ENCODE measurements around the gene CCDC183. TPM values are rescaled to one million over a fixed set of nuclear protein-coding genes. Genes with fewer than 3 reads are reported as not detected.
"Not testable (repeated sequence)": the region's sequence is repeated elsewhere in the genome, so short reads cannot be mapped to it uniquely, and the experiment has no call there.

CCDC183 gene
- total RNA-seq, 1 experiment from 2014 or later, result not detected

- DNase-seq (ENCODE audit: low read depth), result no peak
Observed at GRCh38 chr9:136837146-136837855, 41.2 kb downstream of the CCDC183 start.

DNA sequence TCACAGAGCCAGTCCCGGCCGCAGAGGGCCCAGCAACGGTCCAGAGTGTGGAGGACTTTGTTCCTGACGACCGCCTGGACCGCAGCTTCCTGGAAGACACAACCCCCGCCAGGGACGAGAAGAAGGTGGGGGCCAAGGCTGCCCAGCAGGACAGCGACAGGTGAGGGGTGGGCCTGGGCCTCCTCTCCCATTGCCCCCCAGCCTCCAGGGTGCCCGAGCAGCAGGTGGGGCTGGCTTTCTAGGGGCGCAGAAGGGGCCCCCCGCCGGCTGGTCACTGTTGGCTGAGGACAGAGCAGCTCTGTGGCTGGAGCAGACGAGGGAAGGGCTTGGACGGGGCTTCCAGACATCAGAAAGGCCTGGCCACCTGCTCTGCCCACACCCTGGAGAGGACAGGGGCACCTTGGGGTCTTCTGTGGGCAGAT is 41.7 kb downstream of the CCDC183 start:
- not testable (repeated sequence) for DNase-seq (ENCODE audit: low read depth)

DNA sequence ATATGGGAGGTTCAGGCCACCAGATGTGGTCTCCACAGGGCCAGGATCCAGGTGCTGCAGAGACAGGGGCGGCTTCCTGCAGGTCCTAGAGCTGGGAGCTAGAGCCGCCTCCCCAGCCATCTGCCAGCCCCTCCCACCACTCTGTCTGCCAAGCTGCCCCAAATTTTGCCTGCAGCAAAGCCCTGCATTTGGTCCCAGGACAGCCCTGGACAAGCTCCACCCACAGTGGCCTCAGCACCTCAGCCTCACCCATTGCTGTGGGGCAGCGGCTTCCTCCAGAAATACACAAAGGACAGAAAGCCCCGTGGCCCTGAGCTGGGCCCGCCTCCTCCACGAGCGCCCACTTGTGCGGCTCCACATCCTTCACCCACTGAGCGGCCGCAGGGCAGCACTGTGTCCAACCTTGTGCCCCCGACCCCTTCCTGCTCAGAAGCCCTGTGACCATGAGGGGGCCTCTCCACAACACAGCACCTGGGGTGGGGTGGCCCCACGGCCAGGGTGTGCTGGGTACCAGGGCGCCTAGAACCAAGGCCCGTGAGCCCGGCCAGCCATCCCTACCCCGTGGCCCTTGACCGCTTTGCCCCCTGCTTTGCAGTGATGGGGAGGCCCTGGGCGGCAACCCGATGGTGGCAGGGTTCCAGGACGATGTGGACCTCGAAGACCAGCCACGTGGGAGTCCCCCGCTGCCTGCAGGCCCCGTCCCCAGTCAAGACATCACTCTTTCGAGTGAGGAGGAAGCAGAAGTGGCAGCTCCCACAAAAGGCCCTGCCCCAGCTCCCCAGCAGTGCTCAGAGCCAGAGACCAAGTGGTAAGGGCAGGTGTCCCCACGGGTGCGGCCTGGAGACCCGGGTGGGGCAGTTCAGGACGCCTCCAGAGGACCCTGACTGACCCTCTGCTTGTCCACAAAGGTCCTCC is 42.4 kb downstream of the CCDC183 start:
- DNase-seq (ENCODE audit: low read depth), result no peak

DNA sequence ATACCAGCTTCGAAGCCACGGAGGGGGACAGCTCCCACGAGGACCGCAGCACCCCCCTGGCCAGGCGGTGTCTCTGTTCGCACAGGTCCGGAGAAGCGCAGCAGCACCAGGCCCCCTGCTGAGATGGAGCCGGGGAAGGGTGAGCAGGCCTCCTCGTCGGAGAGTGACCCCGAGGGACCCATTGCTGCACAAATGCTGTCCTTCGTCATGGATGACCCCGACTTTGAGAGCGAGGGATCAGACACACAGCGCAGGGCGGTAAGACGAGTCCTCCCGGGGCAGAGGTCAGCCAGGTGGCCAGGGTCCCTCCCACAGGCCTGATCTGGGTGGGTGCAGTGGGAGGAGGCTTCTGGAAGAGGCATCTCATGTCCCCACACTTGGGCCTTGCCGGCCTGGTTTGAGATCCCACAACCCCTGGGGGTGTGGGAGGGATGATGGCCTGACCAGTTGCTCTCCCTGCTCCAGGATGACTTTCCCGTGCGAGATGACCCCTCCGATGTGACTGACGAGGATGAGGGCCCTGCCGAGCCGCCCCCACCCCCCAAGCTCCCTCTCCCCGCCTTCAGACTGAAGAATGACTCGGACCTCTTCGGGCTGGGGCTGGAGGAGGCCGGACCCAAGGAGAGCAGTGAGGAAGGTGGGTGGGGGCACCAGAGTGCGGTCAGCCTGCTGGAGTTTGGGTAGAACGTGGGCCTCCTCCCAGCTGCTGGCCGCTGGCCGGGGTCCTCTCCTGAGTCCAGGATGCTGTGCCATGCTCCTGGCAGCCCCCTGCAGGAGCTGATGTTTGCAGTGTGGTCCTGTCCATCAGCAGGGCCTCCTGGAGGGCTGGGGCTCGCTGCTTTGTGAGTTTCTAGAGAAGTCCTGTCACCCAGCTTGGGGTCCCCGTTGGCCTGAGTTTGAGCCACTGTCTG is 43.3 kb downstream of the CCDC183 start:
- DNase-seq (ENCODE audit: low read depth), result no peak

DNA sequence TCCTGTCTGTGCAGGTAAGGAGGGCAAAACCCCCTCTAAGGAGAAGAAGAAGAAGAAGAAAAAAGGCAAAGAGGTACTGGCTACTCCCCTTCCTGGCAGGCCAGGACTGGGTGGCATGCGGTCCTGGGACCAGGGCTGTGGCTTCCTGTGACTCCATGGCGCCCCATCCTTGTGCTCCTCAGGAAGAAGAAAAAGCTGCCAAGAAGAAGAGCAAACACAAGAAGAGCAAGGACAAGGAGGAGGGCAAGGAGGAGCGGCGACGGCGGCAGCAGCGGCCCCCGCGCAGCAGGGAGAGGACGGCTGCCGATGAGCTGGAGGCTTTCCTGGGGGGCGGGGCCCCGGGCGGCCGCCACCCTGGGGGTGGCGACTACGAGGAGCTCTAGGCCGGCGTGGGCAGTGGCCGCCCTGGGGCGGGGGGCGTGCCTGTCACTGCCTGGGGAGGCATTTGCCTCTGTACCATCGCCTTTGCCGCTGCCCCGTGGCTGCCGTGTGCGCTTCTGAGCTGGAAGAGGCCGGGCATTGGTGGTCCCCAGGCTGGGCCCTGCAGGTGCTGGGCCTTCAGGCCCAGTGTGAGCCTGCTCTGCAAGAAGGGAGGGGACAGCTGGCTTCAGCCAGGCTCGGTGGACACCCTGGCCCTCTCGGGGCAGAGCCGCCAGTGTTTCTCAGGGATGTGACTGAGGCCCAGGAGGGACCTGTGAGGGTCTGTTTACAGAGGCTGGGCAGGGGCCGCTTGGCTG is 44.2 kb downstream of the CCDC183 start:
- DNase-seq (ENCODE audit: low read depth), result no peak

GRCh38 chr9:136840877-136841645 is 44.9 kb downstream of the CCDC183 start:
- DNase-seq (ENCODE audit: low read depth), result peak; percentile 60

DNA sequence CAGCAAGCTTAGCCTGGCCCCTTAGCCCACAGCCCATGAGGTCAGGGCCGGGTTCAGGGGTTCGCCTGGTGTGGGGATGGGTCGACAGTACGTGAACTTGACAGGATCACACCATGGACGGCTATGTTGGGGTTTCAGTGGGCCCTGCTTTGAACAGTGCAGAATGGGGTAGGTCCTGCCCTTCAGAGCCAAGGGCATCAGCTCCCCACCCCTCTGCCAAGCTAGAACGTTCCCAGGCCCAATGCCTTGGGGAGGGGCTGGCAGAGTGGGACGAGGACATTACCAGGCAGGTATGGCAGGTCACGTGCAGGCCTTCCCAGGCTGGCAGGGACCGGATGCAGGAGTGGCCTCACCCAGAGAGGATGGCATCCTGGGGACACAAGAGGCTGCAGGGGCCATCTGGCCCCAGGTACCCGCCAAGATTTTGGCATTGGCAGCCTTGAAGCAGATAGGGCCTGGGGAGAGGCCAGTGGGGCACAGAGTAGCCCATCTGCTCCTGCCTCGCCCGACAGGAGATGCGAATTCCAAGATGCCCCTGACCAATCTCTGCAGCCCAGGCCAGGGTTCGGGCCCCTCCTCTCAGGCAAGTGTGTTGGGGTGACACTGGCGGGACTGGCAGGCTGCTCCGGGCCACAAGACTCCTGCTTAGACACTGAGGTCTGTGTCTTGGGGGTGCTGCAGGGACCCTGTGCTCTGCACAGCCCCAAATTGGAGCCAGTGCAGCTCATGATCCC is 45.7 kb downstream of the CCDC183 start:
- DNase-seq (ENCODE audit: low read depth), result not testable (repeated sequence)

GRCh38 chr9:136842380-136842948 is 46.3 kb downstream of the CCDC183 start, which contains the start of gene AJM1:
Gene AJM1, plus strand, starts transcription at chr9:136842478. Its CDS starts 1,937 bp downstream, at chr9:136844415.
- DNase-seq (ENCODE audit: low read depth), result peak; percentile 71

DNA sequence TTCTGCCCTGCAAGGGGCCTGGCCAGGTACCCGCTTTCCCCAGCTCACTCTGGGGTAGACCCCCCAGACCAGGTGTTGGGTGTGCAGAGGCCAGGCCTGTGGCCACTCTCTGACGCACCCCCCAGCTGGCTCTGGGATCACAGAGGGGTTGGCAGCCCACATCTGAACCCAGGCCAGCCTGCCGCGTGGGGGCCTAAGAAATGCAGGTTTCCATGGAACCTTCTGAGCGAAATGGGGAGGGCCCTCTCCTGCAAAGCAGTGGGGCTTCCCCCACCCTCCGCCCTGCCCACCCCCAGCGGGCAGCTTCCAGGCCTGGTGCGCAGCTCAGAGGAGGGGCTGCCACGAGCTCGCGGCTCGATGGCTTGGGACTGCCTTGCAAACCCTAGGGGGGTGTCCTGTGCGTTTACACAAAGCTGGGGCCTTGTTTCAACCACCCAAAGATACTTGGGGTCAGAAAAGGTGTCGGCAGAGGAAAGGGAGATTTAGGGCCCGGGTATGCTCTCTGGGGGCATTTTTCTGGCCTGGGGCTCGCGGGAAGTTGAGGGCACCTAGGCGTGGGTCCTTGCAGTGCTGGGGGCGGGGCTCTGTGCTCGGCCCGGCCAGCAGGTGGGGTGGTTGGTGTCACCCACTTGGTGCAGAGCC is 47.1 kb downstream of the CCDC183 start:
- not testable (repeated sequence) for DNase-seq (ENCODE audit: low read depth)

GRCh38 chr9:136843801-136844740 is 47.9 kb downstream of the CCDC183 start:
- DNase-seq (ENCODE audit: low read depth), result not testable (repeated sequence)

- no peak for DNase-seq (ENCODE audit: low read depth)
Observed at GRCh38 chr9:136844761-136845464, 48.8 kb downstream of the CCDC183 start.

GRCh38 chr9:136845465-136846260 is 49.5 kb downstream of the CCDC183 start:
- no peak for DNase-seq (ENCODE audit: low read depth)

GRCh38 chr9:136846376-136847087 is 50.4 kb downstream of the CCDC183 start:
- DNase-seq (ENCODE audit: low read depth), result no peak

DNA sequence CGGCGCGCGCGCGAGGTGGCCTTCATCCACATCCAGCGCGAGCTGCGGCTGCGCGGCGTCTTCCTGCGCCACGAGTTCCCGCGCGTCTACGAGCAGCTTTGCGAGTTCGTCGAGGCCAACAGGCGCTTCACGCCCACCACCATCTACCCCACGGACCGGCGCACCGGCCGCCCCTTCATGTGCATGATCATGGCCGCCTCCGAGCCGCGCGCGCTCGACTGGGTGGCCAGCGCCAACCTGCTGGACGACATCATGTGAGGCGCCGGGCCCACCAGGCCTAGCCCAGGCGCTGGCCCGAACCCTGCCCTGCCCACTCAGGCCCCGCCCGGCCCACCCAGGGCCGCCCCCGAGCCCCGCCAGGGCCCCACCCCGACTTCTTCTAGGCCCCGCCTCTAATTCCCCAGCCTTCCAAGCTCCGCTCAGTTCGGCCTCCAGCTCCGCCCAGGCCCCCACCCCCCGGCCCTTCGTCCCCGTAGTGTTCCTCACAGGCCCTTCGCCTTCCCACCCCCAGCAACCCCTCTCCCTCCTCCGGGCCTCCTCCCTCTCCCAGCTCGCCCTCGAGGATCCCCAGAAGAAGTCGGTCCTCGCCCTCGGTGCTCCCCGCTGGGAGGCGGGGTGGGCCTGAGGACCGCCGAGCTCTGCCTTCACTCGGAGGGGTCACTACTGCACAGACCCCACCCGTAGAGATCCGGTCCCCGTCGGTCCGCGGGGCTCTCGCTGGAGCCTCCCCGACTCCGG is 51.1 kb downstream of the CCDC183 start:
- no peak for DNase-seq (ENCODE audit: low read depth)

Data from HT1080 (cell line).